Activated T-cell treated with anti-CD3 and anti-CD28 coated beads, Interleukin-2, amount 50 U/mL, for 72 hours (primary cell): ENCODE data around the gene SLC6A7. TPM values are rescaled to one million over a fixed set of nuclear protein-coding genes. Genes with fewer than 3 reads are reported as not detected.

Experiments used
- ATAC-seq, 2 donors: fragments of 150-1000 bp; cut with Tn5 transposase; replicated peaks in 1 of 2; 2 replicates each; pipeline ENCODE4 v1.10.0; 2021; ENCODE audit warnings: moderate library complexity in 2 of 2, mild to moderate bottlenecking in 1 of 2
- DNase-seq, 2 donors: peaks; one replicate each; pipeline ENCODE4 v3.0.0; 2021 to 2022; ENCODE audit warnings: mixed read lengths in 1 of 2
- H3K27ac Mint-ChIP-seq: one replicate; pipeline ENCODE4 v1.8.0; 2022; ENCODE audit warnings: mild to moderate bottlenecking, moderate library complexity, mixed read lengths
- H3K27me3 Mint-ChIP-seq: one replicate; pipeline ENCODE4 v1.8.0; 2022; ENCODE audit warnings: low read depth, mixed read lengths
- H3K36me3 Mint-ChIP-seq, 2 donors: one replicate each; pipeline ENCODE4 v1.8.0; 2022; ENCODE audit warnings: mixed read lengths in 2 of 2, mild to moderate bottlenecking in 1 of 2; ENCODE audit not compliant: insufficient read depth in 2 of 2
- H3K4me1 Mint-ChIP-seq: one replicate; pipeline ENCODE4 v1.8.0; 2022; ENCODE audit warnings: low read depth, mixed read lengths
- H3K4me3 Mint-ChIP-seq, 2 donors: one replicate each; pipeline ENCODE4 v1.8.0; 2022; ENCODE audit warnings: mild to moderate bottlenecking in 2 of 2, mixed read lengths in 2 of 2, moderate library complexity in 2 of 2
- H3K9me3 Mint-ChIP-seq, 2 donors: one replicate each; pipeline ENCODE4 v1.8.0; 2022; ENCODE audit warnings: mixed read lengths in 2 of 2
- total RNA-seq, 2 donors: library from RNA; stranded (reverse); gene quantifications; one replicate each; pipeline ENCODE4 v1.2.3, GENCODE V29; 2022

Gene SLC6A7
- total RNA-seq, 2 donors from 2014 or later: not detected

DNA sequence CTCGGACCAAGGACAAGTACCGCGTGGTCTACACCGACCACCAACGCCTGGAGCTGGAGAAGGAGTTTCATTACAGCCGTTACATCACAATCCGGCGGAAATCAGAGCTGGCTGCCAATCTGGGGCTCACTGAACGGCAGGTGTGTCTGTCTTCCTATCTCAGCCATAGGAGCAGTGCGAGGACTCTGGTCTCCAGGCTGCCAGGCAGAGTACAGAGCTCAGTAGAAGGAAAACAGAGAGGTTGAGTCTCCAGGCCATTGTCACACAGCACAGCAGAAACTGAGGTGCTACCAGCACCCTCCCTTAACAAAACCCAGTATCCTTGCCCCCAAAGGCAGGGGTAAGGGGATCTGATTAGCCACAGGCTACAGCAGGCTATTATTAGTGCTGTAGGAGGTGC, 7.1 kb upstream of the SLC6A7 start:
- no peaks in the 10 kb centered on the region for H3K4me1 Mint-ChIP-seq

GRCh38 chr5:150183436-150183835, 6.4 kb upstream of the SLC6A7 start:
- no peak for DNase-seq
- H3K27me3 Mint-ChIP-seq: peaks cover 9% of the 10 kb centered on the region
- no peaks in the 10 kb centered on the region for H3K36me3 Mint-ChIP-seq
- H3K9me3 Mint-ChIP-seq: no peaks in the 10 kb centered on the region
- H3K4me1 Mint-ChIP-seq: no peaks in the 10 kb centered on the region
- no peak overlapping the region for H3K27ac Mint-ChIP-seq
- no peak overlapping the region for H3K4me3 Mint-ChIP-seq
- no peak for ATAC-seq

More for the DNA sequence above, 7.1 kb upstream of the SLC6A7 start:
- no peak overlapping the region for H3K4me3 Mint-ChIP-seq
- DNase-seq: no peak
- H3K27ac Mint-ChIP-seq: no peak overlapping the region
- H3K36me3 Mint-ChIP-seq: no peaks in the 10 kb centered on the region
- H3K27me3 Mint-ChIP-seq: peaks cover 7% of the 10 kb centered on the region
- no peak for ATAC-seq
- no peaks in the 10 kb centered on the region for H3K9me3 Mint-ChIP-seq

DNA sequence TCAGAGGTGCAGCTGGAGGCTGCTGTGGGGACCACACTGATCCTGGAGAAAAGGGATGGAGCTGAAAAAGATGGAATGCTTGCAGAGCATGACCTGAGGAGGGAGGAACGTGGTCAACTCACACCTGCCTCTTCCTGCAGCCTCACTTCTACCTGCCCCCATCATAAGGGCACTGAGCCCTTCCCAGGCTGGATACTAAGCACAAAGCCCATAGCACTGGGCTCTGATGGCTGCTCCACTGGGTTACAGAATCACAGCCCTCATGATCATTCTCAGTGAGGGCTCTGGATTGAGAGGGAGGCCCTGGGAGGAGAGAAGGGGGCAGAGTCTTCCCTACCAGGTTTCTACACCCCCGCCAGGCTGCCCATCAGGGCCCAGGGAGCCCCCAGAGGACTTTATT, 5.9 kb upstream of the SLC6A7 start:
- Mint-ChIP-seq H3K27me3 (peaks cover 15% of the 10 kb centered on the region), H3K4me3 (no peak overlapping the region), H3K27ac (no peak overlapping the region), H3K4me1 (no peaks in the 10 kb centered on the region), H3K36me3 (no peaks in the 10 kb centered on the region), H3K9me3 (no peaks in the 10 kb centered on the region)
- ATAC-seq (no peak), DNase-seq (no peak)

DNA sequence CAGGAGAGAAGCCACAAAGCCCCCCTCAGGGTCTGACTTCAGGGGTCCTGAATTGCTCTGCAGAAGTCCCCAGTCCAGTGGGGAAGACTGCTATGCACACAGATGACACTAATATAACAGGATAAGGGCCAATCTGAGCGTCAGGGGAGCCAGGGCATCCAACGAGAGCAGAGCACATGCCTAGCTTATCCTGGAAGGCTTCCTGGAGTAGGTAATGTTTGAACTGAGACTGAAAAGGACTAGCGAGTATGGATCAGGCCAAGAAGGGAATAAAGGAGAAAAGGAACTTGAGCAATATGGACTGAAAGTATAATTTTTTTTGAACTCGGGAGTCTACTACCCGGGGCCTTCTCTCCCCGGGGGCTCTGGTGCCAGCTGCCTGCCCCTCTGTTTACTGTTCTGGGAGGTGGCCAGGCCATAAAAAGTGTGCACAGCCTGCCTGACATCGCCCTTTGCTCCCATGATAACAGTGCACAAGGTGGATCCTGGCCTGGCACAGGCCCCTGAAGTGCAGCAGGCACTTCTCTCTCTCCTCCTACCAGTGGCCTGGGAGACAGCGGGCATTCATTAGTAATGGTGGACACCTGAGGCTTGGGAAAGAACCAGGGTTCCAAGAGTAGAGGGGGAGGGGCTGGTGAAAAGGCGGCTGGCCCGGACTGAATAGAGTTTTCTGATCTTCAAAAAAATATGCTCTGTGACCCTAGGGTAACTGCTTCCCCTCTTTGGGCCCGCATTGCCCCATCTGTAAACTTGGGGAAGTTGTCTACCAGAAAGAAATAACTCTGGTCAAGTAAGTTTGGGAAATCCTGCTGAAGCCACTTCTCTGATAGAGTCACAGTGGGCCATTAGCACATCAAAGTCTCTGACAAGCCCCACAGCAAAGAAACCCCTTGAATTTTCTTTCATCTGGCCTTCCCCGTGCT, 4.6 kb upstream of the SLC6A7 start:
- ATAC-seq (no peak), DNase-seq (no peak)
- Mint-ChIP-seq H3K36me3 (no peaks in the 10 kb centered on the region), H3K27me3 (peaks cover 23% of the 10 kb centered on the region), H3K9me3 (no peaks in the 10 kb centered on the region), H3K27ac (no peak overlapping the region), H3K4me1 (no peaks in the 10 kb centered on the region), H3K4me3 (no peak overlapping the region)

- H3K36me3 Mint-ChIP-seq: no peaks in the 10 kb centered on the region
- no peaks in the 10 kb centered on the region for H3K9me3 Mint-ChIP-seq
- no peak for ATAC-seq
- DNase-seq: no peak
- H3K4me1 Mint-ChIP-seq: no peaks in the 10 kb centered on the region
- peaks cover 30% of the 10 kb centered on the region for H3K27me3 Mint-ChIP-seq
- no peak overlapping the region for H3K4me3 Mint-ChIP-seq
- H3K27ac Mint-ChIP-seq: no peak overlapping the region
Measured at GRCh38 chr5:150186137-150186536, 3.7 kb upstream of the SLC6A7 start.

- Mint-ChIP-seq H3K27ac (no peak overlapping the region), H3K9me3 (no peaks in the 10 kb centered on the region)
- no peak for ATAC-seq
Measured at GRCh38 chr5:150186897-150187296, 3.0 kb upstream of the SLC6A7 start.

DNA sequence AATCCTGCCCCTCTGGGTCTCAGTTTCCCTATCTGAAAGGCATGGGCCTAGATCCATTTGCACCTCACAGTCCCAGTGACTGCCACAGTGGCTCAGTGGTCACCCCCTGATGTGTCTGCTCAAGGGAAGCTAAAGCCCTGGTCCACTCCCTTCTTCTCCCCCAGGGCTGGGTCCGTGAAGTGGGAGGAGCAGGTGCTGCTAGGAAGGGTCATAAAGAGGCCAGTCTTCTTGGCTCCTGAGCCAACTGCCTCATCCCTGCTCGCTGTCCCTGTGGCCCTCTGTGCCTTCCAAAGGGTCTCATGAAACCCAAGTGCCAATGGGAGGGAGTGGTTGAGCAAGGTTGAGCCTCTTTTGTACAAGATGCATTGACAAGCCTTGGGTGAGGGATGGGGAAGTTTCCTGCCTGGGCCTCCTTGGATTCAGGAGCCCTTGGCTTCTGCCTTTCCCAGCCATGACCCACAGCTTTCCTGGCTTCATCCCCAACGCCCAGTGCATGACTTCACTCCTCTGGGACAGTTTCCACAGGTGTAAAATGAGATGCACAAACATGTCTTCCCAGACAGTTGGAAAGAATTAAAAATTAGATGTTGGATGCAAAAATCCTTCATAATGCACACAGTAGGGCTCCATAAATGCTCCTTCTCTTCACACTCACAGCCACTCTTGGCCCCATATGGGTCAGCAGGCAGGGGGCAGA, 1.6 kb upstream of the SLC6A7 start:
- no peak for ATAC-seq

More at GRCh38 chr5:150186897-150187296, 3.0 kb upstream of the SLC6A7 start:
- H3K4me1 Mint-ChIP-seq: no peaks in the 10 kb centered on the region
- no peak overlapping the region for H3K4me3 Mint-ChIP-seq
- H3K27me3 Mint-ChIP-seq: peaks cover 38% of the 10 kb centered on the region
- no peaks in the 10 kb centered on the region for H3K36me3 Mint-ChIP-seq
- no peak for DNase-seq

GRCh38 chr5:150189326-150189725, 536 bp upstream of the SLC6A7 start:
- Mint-ChIP-seq H3K27me3 (peaks cover 39% of the 10 kb centered on the region), H3K9me3 (no peaks in the 10 kb centered on the region), H3K4me3 (no peak overlapping the region), H3K36me3 (no peaks in the 10 kb centered on the region), H3K4me1 (no peaks in the 10 kb centered on the region), H3K27ac (no peak overlapping the region)
- no peak for DNase-seq
- ATAC-seq: no peak

More for the DNA sequence above, 1.6 kb upstream of the SLC6A7 start:
- Mint-ChIP-seq H3K27me3 (peaks cover 39% of the 10 kb centered on the region), H3K4me3 (no peak overlapping the region), H3K9me3 (no peaks in the 10 kb centered on the region), H3K4me1 (no peaks in the 10 kb centered on the region), H3K27ac (no peak overlapping the region), H3K36me3 (no peaks in the 10 kb centered on the region)
- DNase-seq: no peak

DNA sequence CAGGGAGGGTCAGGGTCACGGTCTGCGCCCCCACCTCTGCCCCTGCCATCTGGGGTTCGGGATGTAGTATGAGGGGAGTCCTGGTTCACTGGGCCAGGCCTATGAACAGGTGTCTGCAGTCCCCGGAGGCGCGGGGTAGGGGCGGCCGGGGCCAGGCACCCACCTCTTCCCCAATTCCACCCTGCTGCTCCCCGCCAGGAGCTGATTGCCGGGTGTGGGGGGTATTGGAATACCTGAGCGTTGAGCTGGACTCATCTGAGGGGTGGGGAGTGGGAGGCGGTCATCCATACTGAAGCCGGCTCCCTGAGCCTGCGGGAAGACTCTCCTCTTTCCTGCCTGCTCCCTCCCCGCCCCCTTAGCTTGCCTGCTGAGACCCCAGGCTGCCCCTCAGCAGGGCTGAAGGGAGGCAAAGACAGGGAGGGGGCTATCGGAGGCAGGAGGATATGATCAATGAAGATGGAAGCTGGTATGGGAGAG, 679 bp downstream of the SLC6A7 start:
- ATAC-seq: no peak
- no peaks in the 10 kb centered on the region for H3K9me3 Mint-ChIP-seq
- H3K36me3 Mint-ChIP-seq: no peaks in the 10 kb centered on the region
- H3K4me1 Mint-ChIP-seq: no peaks in the 10 kb centered on the region
- no peak overlapping the region for H3K4me3 Mint-ChIP-seq
- H3K27me3 Mint-ChIP-seq: peaks cover 45% of the 10 kb centered on the region
- H3K27ac Mint-ChIP-seq: no peak overlapping the region
- no peak for DNase-seq

DNA sequence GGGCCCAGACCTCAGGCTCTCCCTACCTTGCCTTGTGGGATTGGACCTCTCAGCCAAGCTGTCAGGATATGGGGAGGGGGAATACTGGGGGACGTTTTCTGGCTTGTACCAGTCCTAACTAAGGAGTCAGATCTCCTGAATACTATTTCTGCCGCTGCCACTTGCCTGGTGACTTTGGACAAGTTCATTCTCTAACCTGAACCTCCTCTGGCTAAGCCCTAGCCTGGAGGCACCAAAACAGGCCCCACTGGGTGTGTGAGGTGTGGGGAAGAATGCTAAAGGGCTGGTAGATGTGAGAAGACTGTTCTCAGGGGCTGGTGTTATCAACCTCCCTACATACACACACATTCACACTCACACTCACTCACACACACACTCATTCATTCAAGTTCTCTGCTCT, 1.1 kb downstream of the SLC6A7 start:
- ATAC-seq: no peak
- Mint-ChIP-seq H3K4me3 (no peak overlapping the region), H3K36me3 (no peaks in the 10 kb centered on the region), H3K27me3 (peaks cover 45% of the 10 kb centered on the region), H3K4me1 (no peaks in the 10 kb centered on the region), H3K9me3 (no peaks in the 10 kb centered on the region), H3K27ac (no peak overlapping the region)
- no peak for DNase-seq

DNA sequence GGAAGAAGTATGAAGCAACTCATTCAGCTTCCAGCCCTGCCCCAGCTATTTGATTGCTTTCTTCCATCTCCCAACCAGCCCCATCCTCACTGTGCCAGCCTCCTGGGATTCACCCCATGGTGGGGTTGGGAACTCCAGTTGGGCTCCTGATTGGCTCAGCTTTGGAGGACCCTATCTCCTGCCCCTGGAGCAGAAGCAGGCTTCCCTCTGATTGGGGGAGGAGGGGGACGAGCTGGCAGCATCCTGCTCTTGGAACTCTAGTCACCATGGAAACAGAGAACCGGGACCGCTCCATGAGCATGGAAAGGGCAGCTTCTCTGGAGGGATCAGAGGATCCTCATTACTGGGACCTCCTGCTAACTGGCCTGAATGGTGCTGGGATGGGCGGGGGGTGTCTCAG, 2.6 kb downstream of the SLC6A7 start:
- no peak for DNase-seq
- Mint-ChIP-seq H3K27me3 (peaks cover 41% of the 10 kb centered on the region), H3K4me1 (no peaks in the 10 kb centered on the region), H3K9me3 (no peaks in the 10 kb centered on the region), H3K36me3 (no peaks in the 10 kb centered on the region), H3K4me3 (no peak overlapping the region), H3K27ac (no peak overlapping the region)
- ATAC-seq: no peak

DNA sequence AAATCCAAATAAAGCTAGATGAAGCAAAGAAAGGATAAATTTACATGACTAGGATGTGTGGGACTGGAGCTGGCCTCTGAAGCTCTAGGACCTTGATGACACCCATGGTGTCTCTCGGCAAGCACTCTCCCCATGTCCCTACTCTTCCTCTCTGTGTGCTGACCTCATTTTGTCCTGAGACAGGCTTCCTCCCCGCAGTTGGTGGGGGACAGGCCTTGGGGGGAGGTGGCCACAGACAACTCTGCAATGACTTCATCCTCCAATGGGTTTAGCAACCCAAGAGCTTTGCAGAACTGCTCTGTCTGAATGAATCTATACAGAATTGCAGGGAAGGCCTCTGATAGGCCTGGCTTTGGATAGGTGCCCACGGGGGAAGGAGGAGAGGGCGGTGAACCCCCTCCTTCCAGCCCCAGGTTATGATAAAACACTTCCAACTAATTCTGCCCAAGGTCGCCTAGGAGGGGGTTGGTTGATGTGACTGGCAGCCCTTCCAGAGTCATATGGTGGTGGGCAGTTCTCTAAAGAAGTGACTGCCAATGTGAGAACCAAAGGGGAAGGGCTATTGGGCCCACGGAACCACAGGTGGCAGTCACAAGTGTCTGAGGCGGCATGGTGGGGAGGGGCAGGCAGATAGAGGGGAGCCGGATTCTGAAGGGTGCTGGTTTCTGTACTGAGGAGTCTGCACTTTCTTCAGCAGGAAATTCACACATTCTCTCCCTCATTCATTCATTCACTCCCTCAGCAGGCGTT, 6.0 kb downstream of the SLC6A7 start:
- H3K4me3 Mint-ChIP-seq: no peak overlapping the region
- no peak for ATAC-seq
- no peaks in the 10 kb centered on the region for H3K4me1 Mint-ChIP-seq

GRCh38 chr5:150196514-150196913, 6.7 kb downstream of the SLC6A7 start:
- H3K36me3 Mint-ChIP-seq: no peaks in the 10 kb centered on the region
- H3K4me1 Mint-ChIP-seq: no peaks in the 10 kb centered on the region
- no peak for DNase-seq
- H3K9me3 Mint-ChIP-seq: no peaks in the 10 kb centered on the region
- H3K27ac Mint-ChIP-seq: no peak overlapping the region
- H3K4me3 Mint-ChIP-seq: no peak overlapping the region
- no peak for ATAC-seq
- H3K27me3 Mint-ChIP-seq: peaks cover 27% of the 10 kb centered on the region

More for the DNA sequence above, 6.0 kb downstream of the SLC6A7 start:
- Mint-ChIP-seq H3K27me3 (peaks cover 33% of the 10 kb centered on the region), H3K27ac (no peak overlapping the region), H3K9me3 (no peaks in the 10 kb centered on the region), H3K36me3 (no peaks in the 10 kb centered on the region)
- no peak for DNase-seq
